MM.1S (cell line): ENCODE results near the gene ZFAND4.

Experiments used
- DNase-seq: peaks from one replicate; pipeline ENCODE4 v3.0.0-alpha.2; 2015
- H2AFZ ChIP-seq: fragments of 300-600 bp; sonication (generic); 2 replicates; pipeline ENCODE4 v1.6.0; 2016; ENCODE audit warnings: antibody characterized with exemption, low read length
- H3F3A ChIP-seq: fragments of 300-600 bp; sonication (generic); 2 replicates; pipeline ENCODE4 v1.6.1; 2016; ENCODE audit warnings: mild to moderate bottlenecking, antibody characterized with exemption, low read length, moderate library complexity, mixed read lengths; ENCODE audit not compliant: insufficient read depth
- H3K27ac ChIP-seq: fragments of 300-600 bp; sonication (generic); 2 replicates; pipeline ENCODE4 v1.5.1; 2016; ENCODE audit warnings: mild to moderate bottlenecking, low read length
- H3K27me3 ChIP-seq: fragments of 300-600 bp; sonication (generic); replicated peaks from 2 replicates; pipeline ENCODE4 v1.6.0; 2016; ENCODE audit warnings: low read length; ENCODE audit not compliant: insufficient read depth
- H3K36me3 ChIP-seq: fragments of 300-600 bp; sonication (generic); replicated peaks from 2 replicates; pipeline ENCODE4 v1.6.1; 2016; ENCODE audit warnings: mild to moderate bottlenecking, low read length, mixed read lengths; ENCODE audit not compliant: insufficient read depth
- H3K4me1 ChIP-seq: fragments of 300-600 bp; sonication (generic); 2 replicates; pipeline ENCODE4 v1.6.1; 2016; ENCODE audit warnings: low read length, mixed read lengths
- H3K4me2 ChIP-seq: fragments of 300-600 bp; sonication (generic); 2 replicates; pipeline ENCODE4 v1.6.0; 2016; ENCODE audit warnings: low read depth, low read length
- H3K4me3 ChIP-seq: fragments of 300-600 bp; sonication (generic); 2 replicates; pipeline ENCODE4 v1.5.1; 2016; ENCODE audit warnings: low read length, mixed read lengths
- H3K79me2 ChIP-seq: fragments of 300-600 bp; sonication (generic); 2 replicates; pipeline ENCODE4 v1.6.1; 2016; ENCODE audit warnings: mixed run types, low read length, mixed read lengths
- H3K9ac ChIP-seq: fragments of 300-600 bp; sonication (generic); 2 replicates; pipeline ENCODE4 v1.6.1; 2016; ENCODE audit warnings: low read length, mixed read lengths
- H3K9me2 ChIP-seq: fragments of 300-600 bp; sonication (generic); replicated peaks from 2 replicates; pipeline ENCODE4 v1.6.1; 2016; ENCODE audit warnings: mild to moderate bottlenecking, low read length, mixed read lengths; ENCODE audit not compliant: insufficient read depth
- H3K9me3 ChIP-seq: fragments of 300-600 bp; sonication (generic); replicated peaks from 2 replicates; pipeline ENCODE4 v1.6.1; 2016; ENCODE audit warnings: mild to moderate bottlenecking, low read length, mixed read lengths; ENCODE audit not compliant: insufficient read depth
- H4K20me1 ChIP-seq: fragments of 300-600 bp; sonication (generic); 2 replicates; pipeline ENCODE4 v1.6.1; 2016; ENCODE audit warnings: mild to moderate bottlenecking, low read length, moderate library complexity, mixed read lengths; ENCODE audit not compliant: insufficient read depth
- CTCF ChIP-seq: fragments of 300-600 bp; sonication (generic); IDR thresholded peaks from 2 replicates; pipeline ENCODE4 v1.5.1; 2016; ENCODE audit warnings: antibody characterized with exemption, low read length, mixed read lengths
- EZH2 ChIP-seq: fragments of 300-600 bp; sonication (generic); optimal IDR thresholded peaks from 2 replicates; pipeline ENCODE3; 2017; ENCODE audit warnings: low read depth, mild to moderate bottlenecking, antibody characterized with exemption, low read length, mixed read lengths
- EZH2phosphoT487 ChIP-seq: fragments of 300-600 bp; sonication (generic); IDR thresholded peaks from 2 replicates; pipeline ENCODE4 v1.6.1; 2018; ENCODE audit warnings: antibody characterized with exemption, low read length

The ZFAND4 gene

GRCh38 chr10:45653454-45653853, 19.1 kb downstream of the ZFAND4 start:
- no peak for DNase-seq
- no peaks in the 10 kb centered on the region for H3K9me3 ChIP-seq
- no peak overlapping the region for H3K27ac ChIP-seq
- H3K79me2 ChIP-seq, result no peaks in the 10 kb centered on the region
- H3K4me1 ChIP-seq, result no peaks in the 10 kb centered on the region
- H3K9ac ChIP-seq, result no peak overlapping the region
- H3K4me2 ChIP-seq, result no peak overlapping the region
- no peak overlapping the region for H3K4me3 ChIP-seq
- no peak for TF ChIP-seq EZH2
- no peak for TF ChIP-seq CTCF
- TF ChIP-seq EZH2phosphoT487, result no peak
- H3K36me3 ChIP-seq, result no peaks in the 10 kb centered on the region
- no peaks in the 10 kb centered on the region for H3K9me2 ChIP-seq
- H4K20me1 ChIP-seq, result no peaks in the 10 kb centered on the region
- H3F3A ChIP-seq, result no peaks in the 10 kb centered on the region
- no peak overlapping the region for H2AFZ ChIP-seq
- no peaks in the 10 kb centered on the region for H3K27me3 ChIP-seq

GRCh38 chr10:45652511-45652910, 20.1 kb downstream of the ZFAND4 start:
- Histone ChIP-seq H3K9me3 (no peaks in the 10 kb centered on the region), H3K4me3 (no peak overlapping the region), H3K4me2 (no peak overlapping the region), H3K9me2 (no peaks in the 10 kb centered on the region), H3K79me2 (no peaks in the 10 kb centered on the region), H3K27me3 (no peaks in the 10 kb centered on the region), H3K9ac (no peak overlapping the region), H3K4me1 (no peaks in the 10 kb centered on the region), H3K36me3 (no peaks in the 10 kb centered on the region), H4K20me1 (no peaks in the 10 kb centered on the region), H3K27ac (no peak overlapping the region), H2AFZ (no peak overlapping the region), H3F3A (no peaks in the 10 kb centered on the region)
- DNase-seq, result no peak
- no peak for TF ChIP-seq EZH2phosphoT487
- TF ChIP-seq EZH2, result no peak
- TF ChIP-seq CTCF, result no peak

- Histone ChIP-seq H3K4me2 (no peak overlapping the region), H3K79me2 (no peaks in the 10 kb centered on the region), H3K9ac (no peak overlapping the region), H3K4me3 (no peak overlapping the region), H3K4me1 (no peaks in the 10 kb centered on the region), H3K9me3 (no peaks in the 10 kb centered on the region), H4K20me1 (no peaks in the 10 kb centered on the region), H3K27me3 (no peaks in the 10 kb centered on the region), H3K36me3 (no peaks in the 10 kb centered on the region), H2AFZ (no peak overlapping the region), H3K27ac (no peak overlapping the region), H3K9me2 (no peaks in the 10 kb centered on the region), H3F3A (no peaks in the 10 kb centered on the region)
- TF ChIP-seq EZH2 (no peak), EZH2phosphoT487 (no peak), CTCF (no peak)
- no peak for DNase-seq
These were observed 23.3 kb downstream of the ZFAND4 start for GRCh38 chr10:45649296-45649695.
